Measurements from ENCODE around the gene ITGB3BP.

DNA sequence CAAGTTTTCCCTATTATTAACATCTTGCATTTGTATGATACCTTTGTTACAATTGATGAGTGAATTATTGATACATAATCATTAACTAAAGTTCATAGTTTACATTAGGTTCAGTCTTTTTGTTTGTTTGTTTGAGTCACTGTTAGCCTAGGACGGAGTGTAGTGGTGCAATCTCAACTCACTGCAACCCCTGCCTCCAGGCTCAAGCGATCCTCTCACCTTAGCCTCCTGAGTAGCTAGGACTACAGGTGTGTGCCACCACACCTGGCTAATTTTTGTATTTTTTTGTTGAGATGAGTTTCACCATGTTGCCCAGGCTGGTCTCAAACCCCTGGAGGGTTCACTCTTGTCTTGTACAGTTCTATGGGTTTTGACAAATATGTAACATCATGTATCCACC lies 36.3 kb upstream of the ITGB3BP start:
- TF ChIP-seq EZH2phosphoT487 (conservative IDR thresholded peaks at IDR 0.05; ENCODE audit: low read length) = no peak
- TF ChIP-seq, protein P1, sequence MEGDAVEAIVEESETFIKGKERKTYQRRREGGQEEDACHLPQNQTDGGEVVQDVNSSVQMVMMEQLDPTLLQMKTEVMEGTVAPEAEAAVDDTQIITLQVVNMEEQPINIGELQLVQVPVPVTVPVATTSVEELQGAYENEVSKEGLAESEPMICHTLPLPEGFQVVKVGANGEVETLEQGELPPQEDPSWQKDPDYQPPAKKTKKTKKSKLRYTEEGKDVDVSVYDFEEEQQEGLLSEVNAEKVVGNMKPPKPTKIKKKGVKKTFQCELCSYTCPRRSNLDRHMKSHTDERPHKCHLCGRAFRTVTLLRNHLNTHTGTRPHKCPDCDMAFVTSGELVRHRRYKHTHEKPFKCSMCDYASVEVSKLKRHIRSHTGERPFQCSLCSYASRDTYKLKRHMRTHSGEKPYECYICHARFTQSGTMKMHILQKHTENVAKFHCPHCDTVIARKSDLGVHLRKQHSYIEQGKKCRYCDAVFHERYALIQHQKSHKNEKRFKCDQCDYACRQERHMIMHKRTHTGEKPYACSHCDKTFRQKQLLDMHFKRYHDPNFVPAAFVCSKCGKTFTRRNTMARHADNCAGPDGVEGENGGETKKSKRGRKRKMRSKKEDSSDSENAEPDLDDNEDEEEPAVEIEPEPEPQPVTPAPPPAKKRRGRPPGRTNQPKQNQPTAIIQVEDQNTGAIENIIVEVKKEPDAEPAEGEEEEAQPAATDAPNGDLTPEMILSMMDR (IDR thresholded peaks at IDR 0.05; ENCODE audit: insufficient read depth, low read length, poor library complexity, severe bottlenecking) = no peak
